Right lobe of liver (tissue), 6 donors: ENCODE measurements around the gene AOAH. TPM values are rescaled to one million over a fixed set of nuclear protein-coding genes. Genes with fewer than 3 reads are reported as not detected.
A peak's percentile ranks its signal among the peaks of the same experiment; 100 is the strongest.

Experiments used
- ATAC-seq, 4 donors: fragments of 200-7000 bp; cut with Tn5 transposase; one replicate each; pipeline ENCODE4 v1.9.1; 2020; ENCODE audit warnings: mild to moderate bottlenecking in 4 of 4, moderate library complexity in 4 of 4
- DNase-seq, 3 donors: peaks; one replicate each; pipeline ENCODE4 v3.0.0-alpha.2; 2020
- H3K27ac ChIP-seq, 3 donors: fragments of 200-600 bp; one replicate each; pipeline ENCODE4 v1.8.0; 2022
- H3K27me3 ChIP-seq, 2 donors: fragments of 200-600 bp; one replicate each; pipeline ENCODE4 v1.8.0; 2022
- H3K36me3 ChIP-seq, 4 donors: fragments of 200-600 bp; sonication (generic) in 1 of 4; one replicate each; pipeline versions ENCODE4 v1.5.1 to v1.8.0; 2017 to 2022; ENCODE audit warnings: control low read depth in 1 of 4
- H3K4me1 ChIP-seq, 4 donors: fragments of 200-600 bp; sonication (generic) in 1 of 4; one replicate each; pipeline versions ENCODE4 v1.5.1 to v1.8.0; 2017 to 2022; ENCODE audit warnings: control low read depth in 1 of 4
- H3K4me3 ChIP-seq, 3 donors: fragments of 200-600 bp; one replicate each; pipeline ENCODE4 v1.8.0; 2022
- H3K9me3 ChIP-seq, 4 donors: fragments of 200-600 bp; sonication (generic) in 1 of 4; one replicate each; pipeline versions ENCODE4 v1.5.1 to v1.8.0; 2017 to 2022; ENCODE audit warnings: control low read depth in 1 of 4
- CTCF ChIP-seq, 4 donors: fragments of 200-600 bp in 3 of 4; fragments of 450-650 bp in 1 of 4; IDR thresholded peaks; one replicate each; pipeline versions ENCODE4 v1.5.1 to v1.8.0; 2016 to 2022; ENCODE audit warnings: antibody characterized with exemption in 4 of 4, mild to moderate bottlenecking in 2 of 4
- POLR2A ChIP-seq: fragments of 450-650 bp; IDR thresholded peaks from one replicate; pipeline ENCODE4 v1.6.1; 2017; ENCODE audit warnings: antibody characterized with exemption, mild to moderate bottlenecking
- WGBS: methylation state at CpG from one replicate; pipeline ENCODE4 v1.1.6; 2018; ENCODE audit warnings: low coverage, low lambda C conversion rate; ENCODE audit not compliant: insufficient coverage; ENCODE audit errors: missing lambda C conversion rate; 5-methylcytosine and 5-hydroxymethylcytosine counted together
- intact Hi-C, 2 donors: fragments of 100-400 bp; cut with DNase I; formaldehyde crosslinking; loops; one replicate each; pipeline versions ENCODE4 v1.11.2 to v1.14.1; 2022
- total RNA-seq, 6 experiments: library from RNA; depleted of rRNA in 2 of 6; stranded (reverse); fragments of >200 nt in 2 of 6; fragmentation: NEBNext Ultra II Directional in 3 of 6; extraction: Animal tissue kit (Norgen Biotek cat#: 25700) in 3 of 6; gene quantifications; one replicate each; pipeline versions ENCODE4 v1.1.0 to v1.2.4, GENCODE V29; 2016 to 2023
- donor health status: DM: no; HTN: yes; CAD: no.
- donor health status: DM: no; HTN: no; CAD: no.
- donor health status: DM: no; HTN: no; CAD: no.
- donor health status: DM: no; HTN: yes; CAD: no.
- donor health status: DM: no; HTN: yes; CAD: no.

Gene AOAH
- total RNA-seq, 6 experiments from 2014 or later, result 2.9 to 11.3 (median 6.4) TPM

GRCh38 chr7:36598054-36598674 lies 126.1 kb downstream of the AOAH start:
- ATAC-seq, result no peak
- TF ChIP-seq POLR2A (no peak), CTCF (IDR thresholded peaks at IDR 0.05) (no peak)
- no peak overlapping the region for H3K4me3 ChIP-seq
- intact Hi-C loops, result no loop called here
- H3K9me3 ChIP-seq, result no peaks in the 10 kb centered on the region
- whole genome bisulfite sequencing, result 94% methylated on average over 2 of the region's 3 CpGs
- DNase-seq, result no peak
- H3K27me3 ChIP-seq, result no peaks in the 10 kb centered on the region
- H3K36me3 ChIP-seq, result no peaks in the 10 kb centered on the region
- H3K27ac ChIP-seq, result no peak overlapping the region
- H3K4me1 ChIP-seq, result peaks cover 0 to 10% (median 0%) of the 10 kb centered on the region in 4 donors

- WGBS, result 53% methylated on average over 7 of the region's 7 CpGs
Observed at GRCh38 chr7:36597090-36597773, 127.1 kb downstream of the AOAH start.

GRCh38 chr7:36594445-36594844 lies 129.8 kb downstream of the AOAH start:
- intact Hi-C loops, result no loop called here
- ATAC-seq (peak in 2 of 4 donors; percentile 41 to 57), DNase-seq (no peak)
- TF ChIP-seq CTCF (IDR thresholded peaks at IDR 0.05) (no peak), POLR2A (no peak)
- Histone ChIP-seq H3K4me1 (no peaks in the 10 kb centered on the region), H3K27me3 (no peaks in the 10 kb centered on the region), H3K4me3 (no peak overlapping the region), H3K9me3 (no peaks in the 10 kb centered on the region), H3K36me3 (no peaks in the 10 kb centered on the region), H3K27ac (no peak overlapping the region)
- WGBS, result 69% methylated on average over 2 of the region's 2 CpGs

More at GRCh38 chr7:36597090-36597773, 127.1 kb downstream of the AOAH start:
- H3K36me3 ChIP-seq, result no peaks in the 10 kb centered on the region
- H3K4me3 ChIP-seq, result no peak overlapping the region
- no peak for ATAC-seq
- H3K4me1 ChIP-seq, result peaks cover 0 to 10% (median 0%) of the 10 kb centered on the region in 4 donors
- intact Hi-C loops, result no loop called here
- H3K27me3 ChIP-seq, result no peaks in the 10 kb centered on the region
- H3K9me3 ChIP-seq, result no peaks in the 10 kb centered on the region
- no peak overlapping the region for H3K27ac ChIP-seq
- no peak for DNase-seq
- TF ChIP-seq POLR2A (no peak), CTCF (IDR thresholded peaks at IDR 0.05) (no peak)

- TF ChIP-seq CTCF (IDR thresholded peaks at IDR 0.05) (no peak), POLR2A (no peak)
- intact Hi-C loops, result no loop called here
- peak in 2 of 4 donors; percentile 28 to 61 for ATAC-seq
Observed at GRCh38 chr7:36591636-36592035, 132.7 kb downstream of the AOAH start.

More at GRCh38 chr7:36591636-36592035, 132.7 kb downstream of the AOAH start:
- H3K36me3 ChIP-seq, result no peaks in the 10 kb centered on the region
- H3K9me3 ChIP-seq, result no peaks in the 10 kb centered on the region
- DNase-seq, result no peak
- no peak overlapping the region for H3K27ac ChIP-seq
- H3K4me3 ChIP-seq, result no peak overlapping the region
- H3K27me3 ChIP-seq, result no peaks in the 10 kb centered on the region
- no peaks in the 10 kb centered on the region for H3K4me1 ChIP-seq
- WGBS, result 52% methylated on average over 3 of the region's 3 CpGs
